Measurements from ENCODE around the gene CASZ1.
A peak's percentile ranks its signal among the peaks of the same experiment; 100 is the strongest.

The CASZ1 gene

DNA sequence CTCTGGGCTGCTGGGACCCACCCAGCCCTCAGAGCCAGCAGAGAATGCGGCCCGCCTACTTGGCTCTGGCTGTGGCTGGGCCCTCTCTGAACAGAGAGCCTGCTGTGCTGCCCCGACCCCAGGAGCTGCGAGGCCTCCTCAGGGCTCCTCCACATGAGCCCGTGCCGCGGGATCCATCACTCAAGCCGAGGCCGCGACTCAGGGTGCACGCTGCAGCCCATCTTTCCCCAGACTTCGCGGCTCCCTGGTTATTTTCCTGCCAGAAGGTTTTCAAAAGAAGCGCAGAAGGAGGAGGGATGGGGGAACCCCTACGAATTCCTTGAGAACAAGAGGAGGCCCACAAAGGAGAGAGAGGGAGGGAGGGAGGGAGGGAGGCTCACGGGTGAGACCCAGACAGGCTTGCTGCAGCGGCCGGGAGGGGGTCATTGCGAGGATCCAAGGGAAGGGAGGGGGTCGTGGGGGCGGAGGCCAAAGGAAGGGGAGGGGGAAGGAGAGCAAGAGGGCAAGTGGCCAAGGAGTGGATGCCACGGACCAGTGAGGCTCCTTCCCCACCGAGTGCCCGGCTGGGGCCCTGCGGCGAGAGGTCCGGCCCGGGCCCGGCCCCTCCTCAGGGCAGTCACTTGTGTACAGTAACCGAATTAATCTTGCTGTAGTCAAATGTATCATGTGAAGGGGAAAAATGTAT is 146.8 kb downstream of the CASZ1 start:
- peaks cover 2% of the 10 kb centered on the region for H3K36me3 Mint-ChIP-seq
- H3K27ac Mint-ChIP-seq, result no peak overlapping the region
- no peak overlapping the region for H3K4me3 Mint-ChIP-seq
- H3K4me1 Mint-ChIP-seq (ENCODE audit: low read depth), result no peaks in the 10 kb centered on the region
- no peaks in the 10 kb centered on the region for H3K9me3 Mint-ChIP-seq (ENCODE audit: low read depth)
- no peaks in the 10 kb centered on the region for H3K27me3 Mint-ChIP-seq

DNA sequence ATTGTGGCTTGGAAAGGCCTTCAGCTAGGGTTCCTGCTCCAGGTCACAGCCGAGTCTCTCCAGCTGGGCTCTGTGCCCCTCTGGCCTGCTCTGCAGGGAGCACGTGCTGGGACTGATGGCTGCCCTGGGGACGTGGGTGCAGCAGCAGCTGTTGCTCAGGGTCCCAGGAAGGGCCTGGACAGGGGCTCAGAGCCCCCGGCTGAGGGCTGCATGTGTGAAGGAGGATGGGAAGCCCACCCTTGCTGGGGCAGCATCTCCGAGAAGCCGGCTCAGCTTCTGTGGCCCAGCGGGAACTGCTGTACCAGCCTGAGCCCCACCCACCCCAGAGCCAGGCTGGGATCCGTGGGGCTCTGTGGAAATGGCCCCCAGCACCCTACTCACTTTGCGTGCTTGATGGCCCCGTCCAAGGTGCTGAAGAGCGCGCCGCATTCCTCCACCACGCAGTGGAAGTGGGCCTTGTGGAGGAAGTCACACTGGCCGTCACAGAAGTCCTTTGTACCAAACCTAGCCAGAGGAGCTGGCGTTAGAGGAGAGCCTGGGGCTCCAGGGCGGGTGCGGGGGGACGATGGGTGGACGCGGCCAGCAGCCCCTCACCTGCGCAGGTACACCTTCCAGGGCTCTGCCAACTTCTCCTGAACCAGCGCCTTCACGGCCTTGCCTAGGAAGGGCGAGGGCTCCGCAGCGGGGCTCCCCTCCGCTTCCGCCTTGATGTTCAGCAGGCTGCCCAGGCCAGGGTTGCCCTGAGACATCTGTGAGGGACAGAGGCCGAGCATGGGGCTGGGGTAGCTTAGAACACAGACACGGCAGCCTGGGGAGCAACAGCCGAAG is 147.5 kb downstream of the CASZ1 start:
- no peak overlapping the region for H3K4me3 Mint-ChIP-seq
- no peak overlapping the region for H3K27ac Mint-ChIP-seq
- no peaks in the 10 kb centered on the region for H3K27me3 Mint-ChIP-seq
- peaks cover 2% of the 10 kb centered on the region for H3K36me3 Mint-ChIP-seq
- no peaks in the 10 kb centered on the region for H3K9me3 Mint-ChIP-seq (ENCODE audit: low read depth)
- H3K4me1 Mint-ChIP-seq (ENCODE audit: low read depth), result no peaks in the 10 kb centered on the region

DNA sequence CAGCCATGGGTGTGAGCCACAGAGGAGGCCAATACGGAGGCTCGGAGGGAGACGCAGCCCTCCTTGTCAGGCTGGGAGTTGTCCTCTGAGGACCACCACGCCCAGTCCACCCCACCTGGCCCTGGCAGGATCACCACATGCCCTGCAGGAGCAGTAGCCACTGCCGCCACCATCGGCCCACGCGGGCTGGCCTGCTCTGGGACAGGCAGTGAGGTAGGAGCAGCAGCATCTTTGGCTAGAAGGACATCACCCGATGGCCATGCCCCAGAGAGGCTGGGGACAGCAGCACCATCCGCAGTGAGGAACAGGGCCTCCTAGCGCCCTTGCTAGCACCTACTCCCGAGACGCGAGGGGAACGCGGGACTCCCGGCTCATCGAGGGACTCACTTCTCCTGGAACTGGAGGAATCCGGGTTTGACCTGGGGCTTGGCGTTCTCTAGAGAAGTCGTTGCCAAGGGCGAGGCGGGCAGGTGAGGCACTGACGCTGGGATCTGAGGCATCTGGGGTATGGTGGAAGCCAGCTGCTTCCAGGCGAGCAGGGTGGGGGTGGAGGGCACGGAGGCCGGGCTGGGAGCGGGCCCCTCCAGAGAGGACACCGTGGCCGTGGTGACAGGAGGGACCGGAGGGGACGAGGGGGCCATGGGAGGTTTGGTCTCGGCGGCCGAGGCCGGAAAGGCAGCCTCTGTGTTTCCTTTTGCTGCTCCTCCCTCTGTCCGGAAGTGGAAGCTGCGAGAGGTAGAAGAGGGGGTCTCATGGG is 148.9 kb downstream of the CASZ1 start:
- Mint-ChIP-seq H3K27ac (no peak overlapping the region), H3K27me3 (no peaks in the 10 kb centered on the region), H3K4me3 (no peak overlapping the region), H3K4me1 (ENCODE audit: low read depth) (no peaks in the 10 kb centered on the region), H3K36me3 (peaks cover 2% of the 10 kb centered on the region), H3K9me3 (ENCODE audit: low read depth) (no peaks in the 10 kb centered on the region)

DNA sequence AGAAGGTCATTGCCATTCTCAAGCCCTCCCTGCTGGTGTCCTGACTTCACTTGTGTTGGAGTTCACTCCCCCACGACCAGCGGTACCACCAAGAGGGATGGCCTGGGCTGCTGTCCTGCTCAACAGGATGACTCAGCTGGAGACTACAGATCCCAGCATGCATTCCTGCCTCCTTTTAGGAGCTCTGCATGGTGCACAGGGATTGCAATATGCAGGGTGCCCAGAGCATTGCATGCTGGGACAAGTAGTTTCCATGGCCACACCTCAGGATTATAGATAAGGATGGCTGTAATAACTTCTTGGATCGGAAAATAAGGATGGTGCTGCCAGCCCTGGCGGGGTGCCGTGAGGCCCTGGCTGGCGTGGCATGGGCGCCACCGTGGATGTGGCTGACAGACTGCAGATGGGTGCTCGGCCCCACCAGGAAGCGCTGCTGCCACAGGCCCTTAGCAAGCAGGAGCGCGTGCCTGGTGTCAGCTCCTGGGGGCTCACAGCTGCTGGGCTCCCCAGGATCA is 150.0 kb downstream of the CASZ1 start:
- Mint-ChIP-seq H3K27me3 (no peaks in the 10 kb centered on the region), H3K36me3 (peaks cover 2% of the 10 kb centered on the region), H3K4me1 (ENCODE audit: low read depth) (no peaks in the 10 kb centered on the region), H3K27ac (no peak overlapping the region), H3K9me3 (ENCODE audit: low read depth) (no peaks in the 10 kb centered on the region), H3K4me3 (no peak overlapping the region)

DNA sequence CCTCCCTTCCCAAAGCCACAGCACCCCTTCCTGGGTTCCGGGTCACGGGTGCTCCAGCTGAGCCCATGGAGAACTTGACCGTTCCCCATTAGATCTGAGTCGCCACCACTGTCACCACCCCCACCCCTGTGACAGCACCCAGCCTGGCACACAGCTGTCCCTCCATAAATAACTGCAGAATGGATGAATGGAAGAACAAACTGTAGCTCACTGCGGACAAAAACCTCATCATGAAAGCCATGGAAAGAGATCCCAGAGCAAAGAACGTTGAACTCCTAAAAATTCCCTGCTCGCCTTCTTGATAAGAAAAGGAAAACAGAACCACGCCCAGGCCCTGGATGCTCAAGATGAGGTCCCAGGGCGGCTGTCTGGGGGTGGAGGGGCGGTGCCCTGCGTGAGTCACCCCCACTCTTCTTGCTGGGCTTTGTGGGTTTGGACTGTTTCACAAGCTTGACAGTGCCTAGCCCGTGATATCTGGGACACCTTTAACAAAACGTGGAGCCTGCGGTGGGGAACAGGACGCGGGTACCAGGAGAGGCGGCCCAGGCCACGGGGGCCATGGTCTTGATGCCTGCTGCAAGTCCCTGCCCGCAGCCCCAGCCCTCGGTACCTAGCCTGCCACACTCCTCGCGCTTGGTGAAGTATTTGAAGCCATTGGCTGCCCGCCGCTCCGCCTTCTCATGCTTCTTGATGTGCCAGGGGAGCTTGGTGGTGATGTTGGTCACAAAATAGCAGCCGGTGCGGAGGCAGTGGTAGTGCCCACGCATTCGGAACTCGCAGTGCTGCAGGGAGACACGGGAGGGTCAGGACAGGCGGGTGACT is 151.9 kb downstream of the CASZ1 start:
- Mint-ChIP-seq H3K27ac (no peak overlapping the region), H3K27me3 (no peaks in the 10 kb centered on the region), H3K4me1 (ENCODE audit: low read depth) (no peaks in the 10 kb centered on the region), H3K36me3 (peaks cover 2% of the 10 kb centered on the region), H3K9me3 (ENCODE audit: low read depth) (no peaks in the 10 kb centered on the region), H3K4me3 (no peak overlapping the region)

DNA sequence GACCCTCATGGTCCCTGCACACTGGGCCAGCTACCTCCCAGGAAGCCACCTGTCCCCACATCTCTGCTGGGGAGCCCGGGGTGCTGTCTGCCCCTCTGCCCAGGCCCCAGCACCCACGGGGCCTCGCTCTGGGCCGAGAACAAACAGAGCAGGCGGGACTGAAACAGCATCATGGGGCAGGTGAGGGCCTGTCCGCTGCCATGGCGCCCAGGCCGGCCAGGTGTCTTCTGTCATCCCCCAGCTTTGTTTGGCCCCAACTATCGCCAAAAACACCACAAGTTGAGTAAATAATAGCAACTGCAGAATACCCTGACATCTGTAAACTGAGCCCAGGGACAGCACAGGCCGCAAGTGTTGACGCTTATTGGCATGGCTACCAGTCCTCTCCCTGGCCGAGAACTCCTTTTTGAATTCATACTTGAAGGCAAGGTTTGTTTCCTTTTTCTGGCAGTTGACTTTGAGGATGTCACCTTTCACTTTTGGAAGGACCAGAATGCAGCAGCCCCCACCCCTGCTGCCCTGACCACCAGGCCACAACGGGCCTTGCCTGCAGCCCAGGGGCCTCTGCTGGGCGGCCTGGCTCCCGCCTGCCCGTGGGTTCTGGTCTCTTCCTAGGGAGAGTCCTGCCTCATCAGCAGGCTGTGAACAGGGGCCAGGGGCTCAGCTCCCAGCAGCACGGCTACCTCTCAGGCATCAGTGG is 152.7 kb downstream of the CASZ1 start:
- H3K4me3 Mint-ChIP-seq, result no peak overlapping the region
- no peak overlapping the region for H3K27ac Mint-ChIP-seq
- no peaks in the 10 kb centered on the region for H3K4me1 Mint-ChIP-seq (ENCODE audit: low read depth)
- peaks cover 2% of the 10 kb centered on the region for H3K36me3 Mint-ChIP-seq
- no peaks in the 10 kb centered on the region for H3K27me3 Mint-ChIP-seq
- H3K9me3 Mint-ChIP-seq (ENCODE audit: low read depth), result no peaks in the 10 kb centered on the region

DNA sequence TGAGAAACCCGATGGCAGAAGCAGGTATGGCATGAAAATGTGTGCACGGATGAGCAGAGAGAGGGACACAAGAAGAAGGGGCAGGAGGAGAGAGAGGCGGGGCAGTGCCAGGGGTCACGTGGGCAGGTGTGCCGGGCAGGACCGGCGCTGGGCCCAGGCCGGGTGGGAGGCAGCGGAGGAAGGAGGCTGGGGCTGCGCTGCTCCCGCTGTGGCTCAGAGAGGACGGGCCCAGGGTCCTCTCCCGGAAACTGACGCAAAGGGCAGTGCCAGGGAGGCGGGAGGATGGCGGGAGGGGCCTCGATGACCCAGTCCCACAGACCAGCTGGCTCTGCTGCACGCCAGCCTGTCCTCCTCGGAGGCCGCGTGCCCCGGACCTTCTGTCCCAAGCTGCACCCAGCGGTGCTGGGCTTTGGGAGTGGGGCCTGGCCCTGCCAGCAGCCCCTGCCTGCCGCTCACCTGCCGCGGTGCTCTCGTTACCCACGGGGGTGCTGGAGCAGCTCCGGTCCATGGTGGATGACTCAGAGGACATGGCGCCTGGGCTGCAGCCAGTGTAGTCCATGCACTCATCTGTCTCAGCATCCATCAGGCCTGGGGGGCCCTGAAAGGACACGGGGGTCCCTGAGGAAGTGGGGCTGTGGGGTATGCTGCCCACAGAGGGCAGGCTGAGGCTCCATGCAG is 153.9 kb downstream of the CASZ1 start:
- Mint-ChIP-seq H3K27ac (no peak overlapping the region), H3K4me3 (no peak overlapping the region), H3K9me3 (ENCODE audit: low read depth) (no peaks in the 10 kb centered on the region), H3K4me1 (ENCODE audit: low read depth) (peaks cover 4% of the 10 kb centered on the region), H3K27me3 (no peaks in the 10 kb centered on the region), H3K36me3 (peaks cover 2% of the 10 kb centered on the region)

DNA sequence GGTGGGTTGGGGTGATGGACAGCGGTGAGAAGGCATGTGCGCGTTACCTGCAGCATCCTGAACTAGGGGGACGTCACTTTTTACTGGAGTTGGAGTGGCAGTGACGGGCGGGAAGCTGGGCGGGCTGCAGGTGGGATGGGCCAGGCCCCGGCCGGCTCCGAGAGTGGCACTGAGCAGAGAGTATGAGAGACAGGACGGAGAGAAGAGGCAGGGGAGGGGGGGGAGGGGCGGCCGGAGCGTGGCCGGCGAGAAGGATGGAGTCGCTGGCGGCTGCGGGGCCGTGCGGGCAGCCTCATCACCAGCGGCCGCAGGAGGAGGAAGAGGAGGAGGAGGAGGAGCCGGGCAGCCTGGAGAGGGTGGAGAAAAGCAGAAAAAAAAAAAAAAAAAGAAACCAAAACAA is 154.5 kb downstream of the CASZ1 start:
- Mint-ChIP-seq H3K27me3 (no peaks in the 10 kb centered on the region), H3K4me3 (no peak overlapping the region), H3K27ac (no peak overlapping the region), H3K4me1 (ENCODE audit: low read depth) (peaks cover 6% of the 10 kb centered on the region), H3K36me3 (peaks cover 2% of the 10 kb centered on the region), H3K9me3 (ENCODE audit: low read depth) (no peaks in the 10 kb centered on the region)

DNA sequence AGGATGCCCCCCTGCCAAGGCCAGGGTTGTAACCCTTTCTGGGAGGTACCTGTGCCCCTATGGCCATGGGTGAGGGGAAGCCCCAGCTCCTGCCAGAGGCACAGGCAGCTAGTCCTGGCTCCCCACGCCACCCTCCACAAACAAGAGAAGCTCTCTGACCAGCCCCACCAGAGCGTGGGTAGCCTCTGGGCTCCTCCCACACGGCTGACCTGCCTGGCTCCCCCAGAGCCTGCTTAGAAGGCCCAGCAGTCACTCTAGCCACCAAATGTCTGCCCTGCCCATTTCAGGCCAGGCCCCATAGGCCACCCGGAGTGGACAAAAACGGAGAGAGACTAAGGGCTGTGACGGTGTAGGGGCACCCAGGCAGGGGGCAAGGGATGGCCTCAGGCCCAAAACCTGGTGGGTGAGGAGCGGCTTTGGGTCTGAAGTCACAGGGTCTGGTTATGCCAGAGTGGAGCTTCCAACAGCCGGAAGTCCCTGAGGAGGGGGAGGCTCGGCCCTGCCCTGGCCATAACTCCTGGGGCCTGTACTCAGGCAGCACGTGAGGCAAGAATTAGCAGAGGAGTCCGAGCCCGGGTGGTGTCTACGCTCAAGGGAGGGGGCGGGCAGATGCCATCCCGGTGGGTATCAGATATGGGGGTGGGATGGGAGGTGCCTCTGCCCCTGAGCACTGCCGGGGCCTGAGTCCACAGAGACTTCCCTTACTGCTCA is 155.4 kb downstream of the CASZ1 start:
- no peak overlapping the region for H3K27ac Mint-ChIP-seq

DNA sequence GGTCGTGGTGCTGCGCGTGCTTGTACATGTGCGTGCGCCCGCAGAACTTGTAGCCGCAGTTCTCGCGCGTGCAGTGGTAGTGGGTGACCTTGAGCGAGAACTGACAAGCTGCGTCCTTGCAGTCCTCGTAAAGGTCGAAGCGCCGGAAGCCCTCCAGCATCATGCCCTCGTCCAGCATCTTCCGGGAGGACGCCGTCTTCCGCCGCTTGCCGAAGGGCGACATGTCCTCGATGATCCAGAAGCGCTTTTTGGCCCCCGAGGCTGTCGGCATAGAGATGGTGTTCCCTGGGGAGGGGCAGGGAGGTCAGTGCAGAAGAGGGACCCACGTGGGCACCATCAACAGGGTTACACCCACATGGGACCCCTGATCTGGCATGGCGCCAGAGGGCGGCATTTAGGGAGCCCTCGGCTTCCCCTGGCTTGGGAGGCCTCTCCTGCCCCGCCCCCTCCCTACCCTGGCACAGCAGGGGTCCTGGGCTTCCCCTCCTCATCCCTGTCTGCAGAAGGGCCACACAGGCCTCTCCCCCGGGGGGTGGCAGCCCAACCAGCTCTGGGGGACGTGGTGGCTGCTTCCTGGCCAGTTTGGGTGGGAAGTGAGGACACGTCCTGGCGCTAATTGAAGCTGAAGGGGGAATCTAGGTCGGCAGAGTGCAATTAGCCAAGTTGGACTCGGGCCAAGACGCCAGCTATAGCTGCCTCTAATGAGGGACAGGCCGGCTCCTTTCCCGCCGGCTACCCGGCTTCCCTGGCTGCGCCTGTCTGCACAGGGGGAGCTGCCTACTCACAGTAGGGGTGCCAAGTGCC is 156.5 kb downstream of the CASZ1 start:
- Mint-ChIP-seq H3K9me3 (ENCODE audit: low read depth) (no peaks in the 10 kb centered on the region), H3K4me1 (ENCODE audit: low read depth) (peaks cover 6% of the 10 kb centered on the region), H3K27ac (no peak overlapping the region), H3K27me3 (no peaks in the 10 kb centered on the region), H3K4me3 (peak overlapping the region; percentile 7), H3K36me3 (no peaks in the 10 kb centered on the region)

More for the DNA sequence above, 155.4 kb downstream of the CASZ1 start:
- Mint-ChIP-seq H3K27me3 (no peaks in the 10 kb centered on the region), H3K36me3 (peaks cover 2% of the 10 kb centered on the region), H3K9me3 (ENCODE audit: low read depth) (no peaks in the 10 kb centered on the region), H3K4me1 (ENCODE audit: low read depth) (peaks cover 6% of the 10 kb centered on the region), H3K4me3 (no peak overlapping the region)

DNA sequence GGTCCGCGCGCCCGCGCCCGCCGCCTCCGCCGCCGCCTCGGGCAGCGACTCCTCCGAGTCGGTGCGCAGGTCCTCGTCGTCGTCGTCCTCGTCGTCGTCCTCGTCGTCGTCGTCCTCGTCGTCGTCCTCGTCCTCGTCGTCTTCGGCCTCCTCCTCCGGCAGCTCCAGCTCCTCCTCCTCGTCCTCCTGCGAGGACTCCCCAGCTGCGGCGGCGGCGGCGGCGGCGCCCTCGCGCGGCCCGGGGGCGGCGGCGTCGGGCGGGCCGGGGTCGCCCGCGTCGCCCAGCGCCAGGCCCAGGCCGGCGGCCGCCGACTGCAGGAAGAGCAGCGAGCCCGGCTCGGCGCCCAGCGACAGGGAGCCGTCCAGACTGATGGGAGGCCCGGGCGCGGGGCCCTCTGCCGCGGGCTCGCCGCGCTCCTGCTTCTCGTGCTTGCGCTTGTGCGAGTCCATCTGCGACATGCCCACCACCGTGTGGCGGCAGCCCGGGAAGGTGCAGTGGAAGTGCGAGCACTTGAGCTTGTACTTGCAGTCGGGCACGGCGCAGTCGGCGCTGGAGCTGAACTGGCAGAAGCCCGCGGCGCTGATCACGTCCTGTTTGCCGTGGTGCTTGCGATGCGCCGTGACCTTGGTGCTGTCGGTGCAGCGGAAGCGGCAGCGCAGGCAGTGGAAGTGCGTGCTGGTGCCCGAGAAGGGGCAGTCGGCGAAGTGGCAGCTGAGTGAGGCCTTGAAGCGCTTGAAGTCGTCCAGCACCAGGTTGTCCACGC is 157.3 kb downstream of the CASZ1 start:
- no peak overlapping the region for H3K27ac Mint-ChIP-seq
- H3K9me3 Mint-ChIP-seq (ENCODE audit: low read depth), result no peaks in the 10 kb centered on the region
- H3K4me1 Mint-ChIP-seq (ENCODE audit: low read depth), result peaks cover 6% of the 10 kb centered on the region
- no peaks in the 10 kb centered on the region for H3K36me3 Mint-ChIP-seq
- no peaks in the 10 kb centered on the region for H3K27me3 Mint-ChIP-seq
- H3K4me3 Mint-ChIP-seq, result peak overlapping the region; percentile 7

DNA sequence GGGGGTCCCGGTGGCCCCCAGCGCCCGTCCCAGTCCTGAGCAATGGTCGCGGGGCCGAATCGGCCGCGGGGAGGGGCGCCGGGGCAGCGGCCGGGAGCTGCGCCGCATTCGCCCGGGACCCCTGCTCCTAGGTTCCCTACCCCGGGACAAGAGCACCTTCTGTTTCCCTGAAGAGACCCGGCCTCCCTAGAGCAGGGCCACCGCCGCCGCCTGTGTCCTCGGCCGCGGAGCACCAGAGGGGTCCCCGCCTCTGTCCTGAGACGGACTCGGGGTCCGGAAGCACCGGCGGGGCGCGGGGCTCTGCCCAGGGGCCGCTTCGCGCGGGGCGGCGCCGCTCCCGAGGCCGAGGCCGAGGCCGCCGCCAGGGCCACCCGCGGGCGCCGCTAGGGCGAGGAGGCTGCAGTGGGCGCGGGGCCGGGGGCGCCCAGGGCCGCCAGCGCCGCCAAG is 157.9 kb downstream of the CASZ1 start:
- Mint-ChIP-seq H3K9me3 (ENCODE audit: low read depth) (no peaks in the 10 kb centered on the region), H3K4me1 (ENCODE audit: low read depth) (peaks cover 6% of the 10 kb centered on the region), H3K27ac (no peak overlapping the region), H3K4me3 (no peak overlapping the region), H3K36me3 (no peaks in the 10 kb centered on the region), H3K27me3 (no peaks in the 10 kb centered on the region)

Data from activated naive CD8-positive, alpha-beta T cell (primary cell).